GM23248 (cell line): Measurements from ENCODE around the gene ANKRD24.

ENCODE experiments used
- EZH2 ChIP-seq: fragments of 200-600 bp; sonication (generic); IDR thresholded peaks from 2 replicates; pipeline ENCODE4 v1.6.1; 2018; ENCODE audit warnings: antibody characterized with exemption, mild to moderate bottlenecking; ENCODE audit not compliant: insufficient read depth, poor library complexity, severe bottlenecking
- EZH2phosphoT487 ChIP-seq: fragments of 200-600 bp; sonication (generic); IDR thresholded peaks from 2 replicates; pipeline ENCODE4 v1.6.1; 2018; ENCODE audit warnings: antibody characterized with exemption, moderate library complexity, mild to moderate bottlenecking, low read depth; ENCODE audit not compliant: insufficient read depth

DNA sequence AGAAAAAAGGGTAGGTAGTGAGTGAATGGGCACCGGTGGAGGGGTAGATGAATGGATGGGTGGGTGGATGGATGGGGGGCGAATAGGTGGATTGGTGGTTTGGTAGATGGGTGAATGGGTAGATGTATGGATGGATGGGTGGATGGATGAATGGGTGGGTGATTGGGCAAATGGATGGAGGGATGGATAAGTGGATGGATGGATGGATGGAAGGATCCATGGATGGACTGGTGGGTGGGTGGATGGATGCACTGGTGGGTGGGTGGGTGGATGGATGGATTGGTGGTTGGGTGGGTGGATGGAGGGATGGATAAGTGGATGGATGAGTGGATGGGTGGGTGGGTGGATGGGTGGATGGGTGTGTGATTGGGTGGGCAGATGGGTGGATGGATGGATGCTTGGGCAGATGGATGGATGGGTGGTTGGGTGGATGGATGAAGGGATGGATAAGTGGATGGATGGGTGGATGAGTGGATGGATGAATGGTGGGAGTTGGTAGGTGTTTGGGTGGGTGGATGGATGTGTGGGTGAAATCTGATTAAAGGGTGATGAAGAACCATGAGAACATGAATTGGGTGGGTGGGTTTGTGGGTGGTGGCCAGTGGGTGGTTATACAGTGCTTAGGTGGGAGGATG, 2.3 kb downstream of the ANKRD24 start:
- TF ChIP-seq EZH2 (no peak), EZH2phosphoT487 (no peak)
